ENCODE data around the gene HMBS. TPM values are rescaled to one million over a fixed set of nuclear protein-coding genes. Genes with fewer than 3 reads are reported as not detected.

The HMBS gene
- total RNA-seq, 4 donors from 2014 or later: 1.2 to 27.1 (median 9.8) TPM

DNA sequence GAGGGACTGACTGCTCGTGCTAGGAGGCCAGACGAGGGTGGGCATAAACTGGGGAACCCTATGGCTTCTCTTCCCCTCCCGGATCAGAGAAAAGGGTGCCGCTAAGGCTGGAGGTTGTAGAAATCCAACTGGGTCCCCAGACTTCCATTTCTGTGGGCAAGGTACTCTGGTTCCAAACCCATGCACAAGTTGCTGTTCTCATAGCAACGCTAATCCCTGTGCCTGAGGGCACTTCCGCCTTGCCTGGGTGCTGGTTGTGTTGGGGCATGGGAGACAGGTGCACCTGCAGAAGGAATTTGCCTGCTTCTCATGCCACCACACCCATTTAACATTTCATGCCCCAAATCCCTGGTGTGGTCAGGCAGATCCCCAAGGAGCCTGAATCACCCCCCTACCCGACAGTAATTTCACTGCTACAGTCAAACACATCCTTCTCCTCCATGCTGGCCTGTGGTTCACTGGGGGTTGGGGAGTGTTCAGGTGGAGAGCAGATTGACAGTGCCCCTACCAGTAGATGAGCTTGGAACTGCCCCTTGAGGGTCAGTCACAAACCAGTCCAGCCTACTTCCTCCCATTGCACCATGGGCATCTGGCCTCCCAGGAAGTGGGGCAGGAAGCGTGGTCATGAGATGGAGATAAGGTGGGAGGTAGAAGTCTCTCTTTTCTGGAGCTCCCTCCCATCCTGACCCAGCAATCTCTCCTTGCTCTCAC lies 23.6 kb downstream of the HMBS start:
- Histone ChIP-seq H3K9me3 (no peaks in the 10 kb centered on the region), H3K27me3 (no peaks in the 10 kb centered on the region), H3K36me3 (peaks cover 0 to 29% of the 10 kb centered on the region in 2 donors), H3K27ac (peak overlapping the region in 3 of 4 donors; percentile 84 to 86 (median 86)), H3K4me3 (peak overlapping the region; percentile 92 to 100), H3K4me1 (peaks cover 0 to 48% (median 13%) of the 10 kb centered on the region in 3 donors)
- no peak for ATAC-seq
- 0% methylated on average over 2 of the region's 8 CpGs; no CpG with 5 or more reads in 1 of the 2 donors for WGBS, 2 donors (ENCODE audit: low coverage in 1 of 2)
- TF ChIP-seq EP300 (IDR thresholded peaks at IDR 0.05) (no peak), POLR2AphosphoS5 (IDR thresholded peaks at IDR 0.05) (no peak), POLR2A (IDR thresholded peaks at IDR 0.05) (no peak), CTCF (IDR thresholded peaks at IDR 0.05) (no peak)

DNA sequence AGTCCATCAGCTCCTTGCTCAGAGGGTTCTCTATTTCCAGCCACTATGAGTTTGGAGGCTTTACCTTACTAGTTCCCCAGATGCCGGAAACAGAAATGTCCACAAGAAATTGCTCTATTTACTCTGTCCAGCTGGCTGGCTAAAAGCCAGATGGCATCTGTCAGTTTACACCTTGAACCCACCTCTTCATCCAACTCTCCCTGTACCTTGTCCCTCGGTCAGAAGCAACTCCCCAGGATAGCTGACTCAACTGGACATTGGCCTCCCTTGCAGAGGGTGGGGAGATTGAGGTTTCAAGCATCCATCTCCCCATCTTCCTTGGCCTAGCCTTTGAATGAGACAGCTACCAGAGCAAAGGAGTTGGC lies 24.2 kb downstream of the HMBS start:
- peaks cover 0 to 35% of the 10 kb centered on the region in 2 donors for H3K36me3 ChIP-seq
- ATAC-seq: no peak
- peaks cover 0 to 42% (median 12%) of the 10 kb centered on the region in 3 donors for H3K4me1 ChIP-seq
- peak overlapping the region in 1 of 2 donors; percentile 100 for H3K4me3 ChIP-seq
- H3K27me3 ChIP-seq: no peaks in the 10 kb centered on the region
- peak overlapping the region in 2 of 4 donors; percentile 84 to 86 for H3K27ac ChIP-seq
- 80% methylated on average over 2 of the region's 2 CpGs; no CpG with 5 or more reads in 1 of the 2 donors for WGBS, 2 donors (ENCODE audit: low coverage in 1 of 2)
- H3K9me3 ChIP-seq: no peaks in the 10 kb centered on the region
- TF ChIP-seq POLR2A (IDR thresholded peaks at IDR 0.05): no peak
- no peak for TF ChIP-seq EP300 (IDR thresholded peaks at IDR 0.05)

GRCh38 chr11:119109843-119110242 lies 25.2 kb downstream of the HMBS start:
- WGBS, 2 donors (ENCODE audit: low coverage in 1 of 2): no CpG with 5 or more reads among the region's 3 CpGs
- Histone ChIP-seq H3K4me1 (peaks cover 0 to 40% (median 12%) of the 10 kb centered on the region in 3 donors), H3K27me3 (no peaks in the 10 kb centered on the region), H3K9me3 (no peaks in the 10 kb centered on the region), H3K36me3 (peaks cover 0 to 45% of the 10 kb centered on the region in 2 donors), H3K27ac (no peak overlapping the region), H3K4me3 (no peak overlapping the region)
- no peak for ATAC-seq
- TF ChIP-seq EP300 (IDR thresholded peaks at IDR 0.05) (no peak), POLR2A (IDR thresholded peaks at IDR 0.05) (no peak), CTCF (IDR thresholded peaks at IDR 0.05) (no peak), POLR2AphosphoS5 (IDR thresholded peaks at IDR 0.05) (no peak)

DNA sequence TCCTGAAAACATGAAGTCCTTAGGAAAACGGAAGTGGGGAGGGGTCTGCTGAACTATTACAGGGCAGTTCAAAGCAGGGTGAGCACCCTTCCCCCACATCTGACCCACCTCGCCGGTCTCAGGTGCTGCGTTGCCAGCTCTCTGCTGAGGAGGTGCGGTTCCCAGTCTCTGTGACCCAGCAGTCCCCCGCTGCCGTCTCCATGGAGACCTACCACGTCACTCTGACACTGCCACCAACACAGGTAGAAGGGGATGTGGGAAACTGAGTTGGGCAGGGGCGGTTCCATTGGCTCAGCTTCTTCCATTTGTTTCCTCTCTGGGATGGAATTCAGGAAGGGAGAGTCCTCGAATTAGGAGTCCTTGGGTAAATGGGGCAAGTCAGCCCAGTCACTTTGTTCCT lies 25.8 kb downstream of the HMBS start:
- Histone ChIP-seq H3K27ac (no peak overlapping the region), H3K9me3 (no peaks in the 10 kb centered on the region), H3K4me3 (no peak overlapping the region), H3K27me3 (no peaks in the 10 kb centered on the region), H3K4me1 (peaks cover 0 to 40% (median 12%) of the 10 kb centered on the region in 3 donors), H3K36me3 (peaks cover 0 to 51% of the 10 kb centered on the region in 2 donors)
- TF ChIP-seq EP300 (IDR thresholded peaks at IDR 0.05) (no peak), POLR2A (IDR thresholded peaks at IDR 0.05) (no peak), CTCF (IDR thresholded peaks at IDR 0.05) (no peak), POLR2AphosphoS5 (IDR thresholded peaks at IDR 0.05) (no peak)
- WGBS, 2 donors (ENCODE audit: low coverage in 1 of 2): 80 to 83% methylated on average over 1 of the region's 10 CpGs
- ATAC-seq: no peak

GRCh38 chr11:119111361-119111925 lies 26.8 kb downstream of the HMBS start:
- H3K27me3 ChIP-seq: no peaks in the 10 kb centered on the region
- H3K4me1 ChIP-seq: peaks cover 0 to 32% (median 10%) of the 10 kb centered on the region in 3 donors
- no peak overlapping the region for H3K27ac ChIP-seq
- no peak overlapping the region for H3K4me3 ChIP-seq
- WGBS, 2 donors (ENCODE audit: low coverage in 1 of 2): 80 to 88% methylated on average over 2 to 8 of the region's 11 CpGs
- no peaks in the 10 kb centered on the region for H3K9me3 ChIP-seq
- peaks cover 0 to 61% of the 10 kb centered on the region in 2 donors for H3K36me3 ChIP-seq
- ATAC-seq: no peak
- TF ChIP-seq CTCF (IDR thresholded peaks at IDR 0.05) (no peak), POLR2AphosphoS5 (IDR thresholded peaks at IDR 0.05) (no peak), EP300 (IDR thresholded peaks at IDR 0.05) (no peak), POLR2A (IDR thresholded peaks at IDR 0.05) (no peak)
